Astrocyte (in vitro differentiated cells and primary cell): ENCODE results near the gene PCSK4. TPM values are rescaled to one million over a fixed set of nuclear protein-coding genes. Genes with fewer than 3 reads are reported as not detected.

Experiments used
- DNase-seq: peaks from one replicate; pipeline ENCODE4 v3.0.0-alpha.2; 2010; ENCODE audit warnings: low read depth
- FAIRE-seq: peaks from 2 replicates; lab custom pipeline; 2011; peaks lifted over from hg19 to GRCh38; lab: Jason Lieb, UNC
- H2AFZ ChIP-seq: 2 replicates; pipeline ENCODE4 v1.6.0; 2012; ENCODE audit warnings: low read depth, low read length, inconsistent platforms
- H3K27ac ChIP-seq: 2 replicates; pipeline ENCODE4 v1.5.1; 2011; ENCODE audit warnings: low read depth, low read length, inconsistent platforms
- H3K27me3 ChIP-seq: 2 replicates; pipeline ENCODE4 v1.6.0; 2011; ENCODE audit warnings: low read length, inconsistent platforms; ENCODE audit not compliant: insufficient read depth
- H3K36me3 ChIP-seq: 2 replicates; pipeline ENCODE4 v1.5.1; 2011; ENCODE audit warnings: low read length, inconsistent platforms; ENCODE audit not compliant: insufficient read depth
- H3K4me1 ChIP-seq: 2 replicates; pipeline ENCODE4 v1.5.1; 2011; ENCODE audit warnings: low read length, inconsistent platforms; ENCODE audit not compliant: insufficient read depth
- H3K4me2 ChIP-seq: 2 replicates; pipeline ENCODE4 v1.6.0; 2012; ENCODE audit warnings: low read length, inconsistent platforms
- H3K4me3 ChIP-seq: 2 replicates; pipeline ENCODE4 v1.5.1; 2011; ENCODE audit warnings: low read depth, mild to moderate bottlenecking, low read length, inconsistent platforms; ENCODE audit not compliant: insufficient read depth
- H3K79me2 ChIP-seq: 2 replicates; pipeline ENCODE4 v1.6.0; 2012; ENCODE audit warnings: mild to moderate bottlenecking, low read length, inconsistent platforms; ENCODE audit not compliant: insufficient read depth
- H3K9ac ChIP-seq: 2 replicates; pipeline ENCODE4 v1.6.0; 2012; ENCODE audit warnings: mild to moderate bottlenecking, low read length, inconsistent platforms
- H3K9me3 ChIP-seq: 2 replicates; pipeline ENCODE4 v1.5.1; 2012; ENCODE audit warnings: low read depth, mild to moderate bottlenecking, low read length, inconsistent platforms; ENCODE audit not compliant: insufficient read depth
- H4K20me1 ChIP-seq: 2 replicates; pipeline ENCODE4 v1.6.0; 2012; ENCODE audit warnings: low read length, inconsistent platforms; ENCODE audit not compliant: insufficient read depth
- H3K27ac Mint-ChIP-seq: one replicate; pipeline ENCODE4 v1.8.0; 2021; ENCODE audit warnings: mild to moderate bottlenecking, mixed read lengths; ENCODE audit not compliant: unreplicated experiment
- H3K27me3 Mint-ChIP-seq: one replicate; pipeline ENCODE4 v1.8.0; 2021; ENCODE audit warnings: low read depth, mixed read lengths; ENCODE audit not compliant: unreplicated experiment
- H3K36me3 Mint-ChIP-seq: one replicate; pipeline ENCODE4 v1.8.0; 2021; ENCODE audit warnings: low read depth, mixed read lengths; ENCODE audit not compliant: unreplicated experiment
- H3K4me1 Mint-ChIP-seq: one replicate; pipeline ENCODE4 v1.8.0; 2021; ENCODE audit warnings: low read depth, mixed read lengths; ENCODE audit not compliant: unreplicated experiment
- H3K4me3 Mint-ChIP-seq: one replicate; pipeline ENCODE4 v1.8.0; 2021; ENCODE audit warnings: mild to moderate bottlenecking, moderate library complexity, mixed read lengths; ENCODE audit not compliant: unreplicated experiment
- H3K9me3 Mint-ChIP-seq: one replicate; pipeline ENCODE4 v1.8.0; 2021; ENCODE audit warnings: mild to moderate bottlenecking, mixed read lengths; ENCODE audit not compliant: unreplicated experiment
- EZH2 ChIP-seq: IDR thresholded peaks from 2 replicates; pipeline ENCODE4 v1.6.1; 2012; ENCODE audit warnings: mild to moderate bottlenecking, low read length, inconsistent platforms; ENCODE audit not compliant: insufficient read depth
- total RNA-seq: library from RNA; stranded (reverse); gene quantifications from 2 replicates; pipeline ENCODE4 v1.2.1, GENCODE V29; 2021
- TF ChIP-seq, protein P1 (sequence below): IDR thresholded peaks from 2 replicates; pipeline ENCODE4 v1.5.1; 2011; ENCODE audit warnings: low read depth, mild to moderate bottlenecking, inconsistent platforms, low read length, moderate library complexity; ENCODE audit not compliant: insufficient read depth

The PCSK4 gene
- total RNA-seq, 1 donor from 2014 or later = 2.7 TPM

DNA sequence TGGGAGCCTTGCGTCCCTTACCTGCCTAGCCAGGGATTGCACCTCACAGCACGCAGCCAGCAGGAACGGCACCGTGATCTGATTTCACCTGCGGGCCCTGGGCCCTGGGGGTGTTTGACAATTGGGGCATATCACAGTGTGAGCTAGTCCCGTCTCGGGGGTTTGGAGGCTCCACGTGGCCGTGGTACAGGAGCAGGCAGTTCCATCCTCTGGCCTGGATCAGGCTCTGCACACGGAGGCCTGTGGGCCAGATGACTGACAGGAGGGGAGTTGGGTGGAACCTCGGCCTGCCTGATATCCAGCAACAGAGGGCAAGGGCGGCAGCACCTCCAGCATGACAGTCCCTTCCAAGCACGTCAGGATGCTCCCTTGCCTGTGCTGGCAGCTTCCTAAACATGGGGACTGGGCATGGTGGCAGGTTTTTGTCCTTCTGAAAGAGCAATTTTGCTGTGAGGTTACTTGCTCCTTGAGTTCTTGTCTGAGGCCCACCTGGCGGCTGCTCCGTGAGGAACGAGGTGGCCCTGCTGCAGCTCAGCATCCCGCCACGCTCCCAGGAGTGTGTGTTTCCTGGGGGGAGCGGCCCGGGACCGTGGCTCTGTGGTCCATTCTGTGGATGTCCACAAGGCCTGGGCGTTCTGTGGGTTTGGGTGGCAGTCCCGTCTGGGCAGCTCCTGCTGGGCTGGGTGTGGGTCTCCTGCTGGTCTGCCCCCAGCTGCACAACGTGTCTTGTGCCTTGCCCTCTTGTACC lies 58.2 kb downstream of the PCSK4 start:
- H3K36me3 ChIP-seq = peaks cover 10% of the 10 kb centered on the region
- Mint-ChIP-seq H3K4me1 (no peaks in the 10 kb centered on the region), H3K4me3 (no peak overlapping the region), H3K27ac (no peak overlapping the region), H3K36me3 (peaks cover 6% of the 10 kb centered on the region), H3K27me3 (no peaks in the 10 kb centered on the region), H3K9me3 (no peaks in the 10 kb centered on the region)
- H4K20me1 ChIP-seq = peaks cover 41% of the 10 kb centered on the region
- no peak overlapping the region for H3K27ac ChIP-seq
- H3K4me1 ChIP-seq = peaks cover 2% of the 10 kb centered on the region
- H3K4me3 ChIP-seq = no peak overlapping the region
- no peaks in the 10 kb centered on the region for H3K9me3 ChIP-seq
- H3K4me2 ChIP-seq = no peak overlapping the region
- H3K79me2 ChIP-seq = peaks cover 40% of the 10 kb centered on the region
- TF ChIP-seq, protein P1, sequence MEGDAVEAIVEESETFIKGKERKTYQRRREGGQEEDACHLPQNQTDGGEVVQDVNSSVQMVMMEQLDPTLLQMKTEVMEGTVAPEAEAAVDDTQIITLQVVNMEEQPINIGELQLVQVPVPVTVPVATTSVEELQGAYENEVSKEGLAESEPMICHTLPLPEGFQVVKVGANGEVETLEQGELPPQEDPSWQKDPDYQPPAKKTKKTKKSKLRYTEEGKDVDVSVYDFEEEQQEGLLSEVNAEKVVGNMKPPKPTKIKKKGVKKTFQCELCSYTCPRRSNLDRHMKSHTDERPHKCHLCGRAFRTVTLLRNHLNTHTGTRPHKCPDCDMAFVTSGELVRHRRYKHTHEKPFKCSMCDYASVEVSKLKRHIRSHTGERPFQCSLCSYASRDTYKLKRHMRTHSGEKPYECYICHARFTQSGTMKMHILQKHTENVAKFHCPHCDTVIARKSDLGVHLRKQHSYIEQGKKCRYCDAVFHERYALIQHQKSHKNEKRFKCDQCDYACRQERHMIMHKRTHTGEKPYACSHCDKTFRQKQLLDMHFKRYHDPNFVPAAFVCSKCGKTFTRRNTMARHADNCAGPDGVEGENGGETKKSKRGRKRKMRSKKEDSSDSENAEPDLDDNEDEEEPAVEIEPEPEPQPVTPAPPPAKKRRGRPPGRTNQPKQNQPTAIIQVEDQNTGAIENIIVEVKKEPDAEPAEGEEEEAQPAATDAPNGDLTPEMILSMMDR = no peak
- no peak for TF ChIP-seq EZH2
- no peaks in the 10 kb centered on the region for H3K27me3 ChIP-seq
- no peak for DNase-seq
- FAIRE-seq = no peak
- no peak overlapping the region for H3K9ac ChIP-seq
- H2AFZ ChIP-seq = no peak overlapping the region

Other genes starting within 250 kb of the PCSK4 start
- gene ATP5F1D, start 248.6 kb downstream of the PCSK4 start, total RNA-seq = 154 and 170 TPM in 2 replicates
- gene MIDN, start 241.8 kb downstream of the PCSK4 start, total RNA-seq = 119 and 141 TPM in 2 replicates
- 184 and 215 TPM in 2 replicates for gene CIRBP, start 221.0 kb downstream of the PCSK4 start, total RNA-seq
- 50.5 and 50.8 TPM in 2 replicates for gene FAM174C, start 214.8 kb downstream of the PCSK4 start, total RNA-seq
- 7.0 and 8.4 TPM in 2 replicates for gene EFNA2, start 204.5 kb downstream of the PCSK4 start, total RNA-seq
- 64.0 and 67.3 TPM in 2 replicates for gene NDUFS7, start 106.4 kb downstream of the PCSK4 start, total RNA-seq
- 34.1 and 35.9 TPM in 2 replicates for gene GAMT, start 88.8 kb downstream of the PCSK4 start, total RNA-seq
- gene DAZAP1, start 82.8 kb downstream of the PCSK4 start, total RNA-seq = 94.7 and 108 TPM in 2 replicates
- gene RPS15, start 52.0 kb downstream of the PCSK4 start, total RNA-seq = 973 and 1,045 TPM in 2 replicates
- gene APC2, start 40.2 kb downstream of the PCSK4 start, total RNA-seq = 5.5 and 7.1 TPM in 2 replicates
- gene C19orf25, start 11.1 kb downstream of the PCSK4 start, total RNA-seq = 30.2 and 32.4 TPM in 2 replicates
- 5.7 and 6.6 TPM in 2 replicates for gene REEP6, start 831 bp upstream of the PCSK4 start, total RNA-seq
- 4.7 and 5.5 TPM in 2 replicates for gene ADAMTSL5, start 22.7 kb upstream of the PCSK4 start, total RNA-seq
- 0.09 TPM in 1 of 2 replicates, not detected in the other for gene PLK5, start 33.7 kb upstream of the PCSK4 start, total RNA-seq
- 51.8 and 52.1 TPM in 2 replicates for gene MEX3D, start 78.0 kb upstream of the PCSK4 start, total RNA-seq
- 64.0 and 71.9 TPM in 2 replicates for gene MBD3, start 102.5 kb upstream of the PCSK4 start, total RNA-seq
- 255 and 257 TPM in 2 replicates for gene UQCR11, start 115.1 kb upstream of the PCSK4 start, total RNA-seq
- gene TCF3, start 162.3 kb upstream of the PCSK4 start, total RNA-seq = 156 and 173 TPM in 2 replicates